Uterus (tissue), 4 donors: ENCODE results near the gene PF4V1. TPM values are rescaled to one million over a fixed set of nuclear protein-coding genes. Genes with fewer than 3 reads are reported as not detected.

Experiments
- DNase-seq, 2 donors: peaks; one replicate each; pipeline ENCODE4 v3.0.0-alpha.2; 2019 to 2020
- H3K27ac ChIP-seq, 2 donors: fragments of 200-600 bp; sonication (generic); 1 replicate in 1 of 2; 2 replicates in 1 of 2; pipeline ENCODE4 v1.5.1; 2016 to 2018
- H3K27me3 ChIP-seq, 2 donors: fragments of 200-600 bp; sonication (generic); one replicate each; pipeline ENCODE4 v1.5.1; 2018 to 2019; ENCODE audit warnings: control low read depth in 1 of 2
- H3K36me3 ChIP-seq, 2 donors: fragments of 200-600 bp; sonication (generic); one replicate each; pipeline ENCODE4 v1.5.1; 2019; ENCODE audit warnings: control low read depth in 1 of 2
- H3K4me1 ChIP-seq, 2 donors: fragments of 200-600 bp; sonication (generic); one replicate each; pipeline ENCODE4 v1.5.1; 2018 to 2019; ENCODE audit warnings: control low read depth in 1 of 2
- H3K4me3 ChIP-seq, 2 donors: fragments of 200-600 bp; sonication (generic); 1 replicate in 1 of 2; 2 replicates in 1 of 2; pipeline ENCODE4 v1.5.1; 2018 to 2019; ENCODE audit warnings: mild to moderate bottlenecking in 1 of 2
- H3K9me3 ChIP-seq, 2 donors: fragments of 200-600 bp; sonication (generic); one replicate each; pipeline ENCODE4 v1.5.1; 2019; ENCODE audit warnings: control low read depth in 1 of 2
- POLR2A ChIP-seq, 2 donors: fragments of 450-650 bp; IDR thresholded peaks; one replicate each; pipeline ENCODE4 v1.6.1; 2016; ENCODE audit warnings: antibody characterized with exemption in 2 of 2, mild to moderate bottlenecking in 1 of 2, moderate library complexity in 1 of 2
- intact Hi-C: fragments of 100-400 bp; cut with DNase I; formaldehyde crosslinking; loops from one replicate; pipeline ENCODE4 v1.15.1; 2023; ENCODE audit warnings: low total_unique reads
- total RNA-seq, 4 donors: library from RNA; depleted of rRNA in 3 of 4; stranded (reverse); fragments of >200 nt in 3 of 4; gene quantifications; one replicate each; pipeline versions ENCODE4 v1.1.0 to v1.2.4, GENCODE V29; 2014 to 2023
- TF ChIP-seq, protein P1 (sequence below), 4 experiments: fragments of 200-600 bp in 2 of 4; fragments of 450-650 bp in 2 of 4; sonication (generic) in 2 of 4; IDR thresholded peaks; one replicate each; pipeline ENCODE4 v1.5.1; 2016 to 2019; ENCODE audit warnings: antibody characterized with exemption in 4 of 4, mild to moderate bottlenecking in 2 of 4, moderate library complexity in 1 of 4
- donor health status: DM: yes; HTN: yes; CAD: no.

PF4V1 gene
- total RNA-seq, 4 donors from 2014 or later, result not detected

- DNase-seq, result no peak
- no peak overlapping the region for H3K4me3 ChIP-seq
- intact Hi-C loops, result no loop called here
- H3K27me3 ChIP-seq, result no peaks in the 10 kb centered on the region
- no peak overlapping the region for H3K27ac ChIP-seq
- H3K36me3 ChIP-seq, result no peaks in the 10 kb centered on the region
- TF ChIP-seq POLR2A (IDR thresholded peaks at IDR 0.05), result no peak
- TF ChIP-seq, protein P1, sequence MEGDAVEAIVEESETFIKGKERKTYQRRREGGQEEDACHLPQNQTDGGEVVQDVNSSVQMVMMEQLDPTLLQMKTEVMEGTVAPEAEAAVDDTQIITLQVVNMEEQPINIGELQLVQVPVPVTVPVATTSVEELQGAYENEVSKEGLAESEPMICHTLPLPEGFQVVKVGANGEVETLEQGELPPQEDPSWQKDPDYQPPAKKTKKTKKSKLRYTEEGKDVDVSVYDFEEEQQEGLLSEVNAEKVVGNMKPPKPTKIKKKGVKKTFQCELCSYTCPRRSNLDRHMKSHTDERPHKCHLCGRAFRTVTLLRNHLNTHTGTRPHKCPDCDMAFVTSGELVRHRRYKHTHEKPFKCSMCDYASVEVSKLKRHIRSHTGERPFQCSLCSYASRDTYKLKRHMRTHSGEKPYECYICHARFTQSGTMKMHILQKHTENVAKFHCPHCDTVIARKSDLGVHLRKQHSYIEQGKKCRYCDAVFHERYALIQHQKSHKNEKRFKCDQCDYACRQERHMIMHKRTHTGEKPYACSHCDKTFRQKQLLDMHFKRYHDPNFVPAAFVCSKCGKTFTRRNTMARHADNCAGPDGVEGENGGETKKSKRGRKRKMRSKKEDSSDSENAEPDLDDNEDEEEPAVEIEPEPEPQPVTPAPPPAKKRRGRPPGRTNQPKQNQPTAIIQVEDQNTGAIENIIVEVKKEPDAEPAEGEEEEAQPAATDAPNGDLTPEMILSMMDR (IDR thresholded peaks at IDR 0.05), result no peak
- no peaks in the 10 kb centered on the region for H3K9me3 ChIP-seq
- H3K4me1 ChIP-seq, result no peaks in the 10 kb centered on the region
Observed at GRCh38 chr4:73844345-73844744, 8.8 kb upstream of the PF4V1 start.

- no peak overlapping the region for H3K27ac ChIP-seq
- intact Hi-C loops, result no loop called here
- H3K36me3 ChIP-seq, result no peaks in the 10 kb centered on the region
- H3K4me3 ChIP-seq, result no peak overlapping the region
- no peaks in the 10 kb centered on the region for H3K27me3 ChIP-seq
- H3K4me1 ChIP-seq, result no peaks in the 10 kb centered on the region
- H3K9me3 ChIP-seq, result no peaks in the 10 kb centered on the region
- TF ChIP-seq, protein P1 (IDR thresholded peaks at IDR 0.05), result no peak
- no peak for TF ChIP-seq POLR2A (IDR thresholded peaks at IDR 0.05)
- DNase-seq, result no peak
Observed at GRCh38 chr4:73844806-73845205, 8.3 kb upstream of the PF4V1 start.

DNA sequence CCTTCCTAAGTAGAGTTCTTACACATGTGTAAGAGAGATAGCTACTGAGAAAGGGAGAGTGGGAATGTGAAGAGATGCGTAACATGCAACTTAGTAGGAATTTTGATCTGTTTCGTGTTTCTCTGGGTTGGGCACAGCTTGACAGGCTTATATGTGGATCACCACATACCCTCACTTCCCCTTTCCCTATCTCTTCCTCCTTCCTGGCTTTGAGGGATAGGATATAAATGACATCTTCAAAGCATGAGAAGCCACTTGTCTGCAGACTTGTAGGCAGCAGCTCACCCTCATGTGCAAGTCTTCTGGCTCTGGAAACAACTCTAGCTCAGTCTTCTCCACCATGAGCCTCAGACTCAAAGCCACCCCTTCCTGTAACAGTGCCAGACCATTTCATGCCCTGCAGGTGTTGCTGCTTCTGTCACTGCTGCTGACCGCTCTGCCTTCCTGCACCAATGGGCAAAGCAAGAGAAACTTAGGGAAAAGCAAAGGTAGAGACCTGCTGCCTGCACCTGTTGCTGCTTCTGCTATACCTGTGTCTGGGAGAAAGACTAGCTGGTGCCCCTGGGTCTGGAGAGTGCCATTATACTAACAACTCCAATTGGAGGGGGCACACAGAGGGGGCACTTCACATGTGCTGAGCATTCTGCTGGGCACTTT lies 5.4 kb upstream of the PF4V1 start:
- Histone ChIP-seq H3K4me1 (no peaks in the 10 kb centered on the region), H3K36me3 (no peaks in the 10 kb centered on the region), H3K4me3 (no peak overlapping the region), H3K27ac (no peak overlapping the region), H3K27me3 (no peaks in the 10 kb centered on the region), H3K9me3 (no peaks in the 10 kb centered on the region)
- no peak for DNase-seq
- intact Hi-C loops, result no loop called here
- TF ChIP-seq, protein P1 (IDR thresholded peaks at IDR 0.05), result no peak
- TF ChIP-seq POLR2A (IDR thresholded peaks at IDR 0.05), result no peak

GRCh38 chr4:73848183-73848777 lies 4.8 kb upstream of the PF4V1 start:
- Histone ChIP-seq H3K36me3 (no peaks in the 10 kb centered on the region), H3K27me3 (no peaks in the 10 kb centered on the region), H3K27ac (no peak overlapping the region), H3K4me3 (no peak overlapping the region), H3K4me1 (no peaks in the 10 kb centered on the region), H3K9me3 (no peaks in the 10 kb centered on the region)
- intact Hi-C loops, result no loop called here
- no peak for TF ChIP-seq POLR2A (IDR thresholded peaks at IDR 0.05)
- TF ChIP-seq, protein P1 (IDR thresholded peaks at IDR 0.05), result no peak
- no peak for DNase-seq

DNA sequence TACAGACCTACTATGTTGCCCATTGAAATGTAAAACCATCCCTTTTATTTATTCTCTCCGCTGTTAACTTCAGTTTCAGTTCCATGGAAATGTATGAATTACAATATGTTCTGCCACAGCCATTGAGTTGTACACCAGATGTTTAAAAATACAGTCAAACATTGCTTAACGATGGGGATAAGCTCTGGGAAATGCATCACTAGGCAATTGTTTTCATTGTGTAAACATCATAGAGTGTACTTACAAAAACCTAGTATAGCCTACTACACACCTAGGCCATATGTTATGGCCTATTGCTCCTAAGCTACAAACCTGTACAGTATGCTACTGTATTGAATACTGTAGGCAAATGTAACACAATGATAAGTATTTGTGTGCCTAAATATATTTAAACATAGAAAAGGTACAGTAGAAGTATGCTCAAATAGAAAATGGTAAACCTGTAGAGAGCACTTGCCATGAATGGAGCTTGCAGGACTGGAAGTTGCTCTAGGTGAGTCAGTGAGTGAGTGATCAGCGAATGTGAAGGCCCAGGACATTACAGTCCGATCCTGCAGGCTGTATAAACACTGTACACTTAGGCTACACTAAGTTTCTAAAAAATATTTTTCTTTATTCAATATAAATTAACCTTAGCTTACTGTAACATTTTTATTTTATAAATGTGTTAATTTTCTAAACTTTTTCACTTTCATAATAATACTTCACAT lies 2.7 kb upstream of the PF4V1 start:
- intact Hi-C loops, result no loop called here
- H3K4me3 ChIP-seq, result no peak overlapping the region

More for the DNA sequence above, 2.7 kb upstream of the PF4V1 start:
- Histone ChIP-seq H3K36me3 (no peaks in the 10 kb centered on the region), H3K27ac (no peak overlapping the region), H3K27me3 (no peaks in the 10 kb centered on the region), H3K4me1 (no peaks in the 10 kb centered on the region), H3K9me3 (no peaks in the 10 kb centered on the region)
- TF ChIP-seq, protein P1 (IDR thresholded peaks at IDR 0.05), result no peak
- no peak for DNase-seq
